ENCODE results near the gene ZNF746. TPM values are rescaled to one million over a fixed set of nuclear protein-coding genes. Genes with fewer than 3 reads are reported as not detected.

ZNF746 gene
- total RNA-seq (10.5 TPM), polyA plus RNA-seq (11.8 TPM)

DNA sequence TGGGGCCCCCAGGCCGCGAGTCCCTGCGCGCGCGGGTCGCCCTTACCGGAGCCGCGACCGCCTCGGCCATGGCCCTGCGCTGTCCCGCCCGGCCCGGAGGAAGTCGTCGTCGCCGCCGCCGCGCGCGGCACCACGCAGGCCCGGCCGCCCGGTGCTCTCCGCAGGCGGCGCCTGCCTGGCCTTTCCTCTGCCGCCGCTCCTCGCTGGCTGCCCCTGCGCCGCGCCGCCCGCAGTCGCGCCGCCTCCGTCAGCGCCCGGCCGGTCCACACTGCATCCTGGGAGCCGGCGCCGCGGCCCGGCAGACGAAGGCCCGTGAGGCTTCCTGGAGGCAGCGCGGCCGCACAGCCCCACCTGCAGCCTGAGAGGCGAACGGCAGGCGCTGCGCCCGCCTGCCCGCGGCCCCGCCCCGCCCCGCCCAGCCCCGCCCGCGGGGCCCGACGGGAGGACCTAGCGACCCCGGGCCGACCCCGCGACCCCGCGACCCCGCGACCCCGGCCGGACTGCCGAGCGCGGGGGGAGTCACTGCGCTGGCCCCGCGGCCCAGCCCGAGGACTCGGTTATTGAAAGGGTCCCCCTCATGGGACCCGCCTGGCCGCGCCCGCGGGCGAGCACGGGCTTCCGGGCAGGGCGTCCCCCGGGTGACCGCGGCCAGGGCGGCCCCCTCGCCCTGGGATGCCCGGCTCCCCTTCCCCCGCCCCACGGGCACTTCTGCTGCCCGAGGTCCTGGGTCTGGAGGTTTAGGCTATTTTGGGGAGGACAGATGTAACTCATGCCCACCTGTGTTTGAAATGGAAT lies at the start of gene ZNF746:
Gene ZNF746, minus strand, starts transcription at position 343 of the 795 bp plus-strand sequence. Its CDS starts 273 bp downstream, at position 70.
- peaks cover 2% of the 10 kb centered on the region for H3K4me1 ChIP-seq (ENCODE audit: insufficient read depth)
- H3K27ac ChIP-seq (ENCODE audit: low read depth): peak within 1 kb of the TSS; percentile 89
- H3K4me3 ChIP-seq (ENCODE audit: low read depth, low read length): peak within 1 kb of the TSS; percentile 98
- DNase-seq (ENCODE audit: extremely low spot score): no peak
- H3K36me3 ChIP-seq (ENCODE audit: insufficient read depth): no peaks in the 10 kb centered on the region
- WGBS: 1% methylated on average over 108 of the region's 109 CpGs

- H3K4me1 ChIP-seq (ENCODE audit: insufficient read depth): no peaks in the 10 kb centered on the region
- H3K27ac ChIP-seq (ENCODE audit: low read depth): no peak overlapping the region
- 97% methylated on average over 3 of the region's 3 CpGs for WGBS
- no peak overlapping the region for H3K4me3 ChIP-seq (ENCODE audit: low read depth, low read length)
- H3K36me3 ChIP-seq (ENCODE audit: insufficient read depth): no peaks in the 10 kb centered on the region
- DNase-seq (ENCODE audit: extremely low spot score): no peak
Observed at GRCh38 chr7:149547126-149547525, 49.5 kb upstream of the ZNF746 start.

DNA sequence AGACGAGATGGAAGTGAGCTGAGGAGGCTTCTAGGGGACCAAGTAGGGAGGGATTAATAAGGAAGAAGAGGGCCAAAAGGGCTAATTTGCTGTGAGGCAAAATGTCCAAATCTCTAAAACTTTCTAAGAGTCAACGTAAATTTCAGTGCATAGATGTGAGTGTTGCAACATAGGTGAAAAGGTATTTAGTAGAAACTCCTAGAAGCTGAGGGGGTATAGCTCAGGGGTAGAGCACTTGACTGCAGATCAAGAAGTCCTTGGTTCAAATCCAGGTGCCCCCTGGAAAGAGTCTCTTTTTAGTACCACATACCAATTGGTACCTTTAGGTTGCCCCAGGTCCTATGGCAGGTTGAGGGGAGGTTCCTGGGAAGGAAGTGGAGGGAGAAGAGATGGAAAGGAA lies 48.7 kb upstream of the ZNF746 start:
- DNase-seq (ENCODE audit: extremely low spot score): no peak
- no peak overlapping the region for H3K27ac ChIP-seq (ENCODE audit: low read depth)
- WGBS: 89% methylated on average over 2 of the region's 2 CpGs
- no peaks in the 10 kb centered on the region for H3K36me3 ChIP-seq (ENCODE audit: insufficient read depth)
- H3K4me3 ChIP-seq (ENCODE audit: low read depth, low read length): no peak overlapping the region
- H3K4me1 ChIP-seq (ENCODE audit: insufficient read depth): no peaks in the 10 kb centered on the region

DNA sequence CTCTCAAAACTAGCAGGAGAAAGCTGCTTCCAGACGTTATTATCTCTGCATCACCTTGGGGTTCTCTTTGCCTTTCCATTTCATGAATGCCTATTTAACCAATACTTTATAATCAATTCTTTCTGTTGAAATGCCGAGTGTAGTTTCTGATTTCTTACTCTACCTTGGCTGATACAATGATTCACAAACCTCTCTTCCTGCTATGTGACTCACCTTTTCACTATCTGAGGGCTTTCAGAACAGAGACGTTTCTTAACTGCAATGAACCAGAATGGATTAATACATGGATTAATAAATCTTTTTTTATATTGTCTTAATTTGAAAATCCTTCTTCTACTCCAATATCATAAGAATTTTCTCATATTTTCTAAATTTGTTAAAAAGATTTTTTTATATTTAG lies 46.4 kb upstream of the ZNF746 start:
- no peak overlapping the region for H3K27ac ChIP-seq (ENCODE audit: low read depth)

DNA sequence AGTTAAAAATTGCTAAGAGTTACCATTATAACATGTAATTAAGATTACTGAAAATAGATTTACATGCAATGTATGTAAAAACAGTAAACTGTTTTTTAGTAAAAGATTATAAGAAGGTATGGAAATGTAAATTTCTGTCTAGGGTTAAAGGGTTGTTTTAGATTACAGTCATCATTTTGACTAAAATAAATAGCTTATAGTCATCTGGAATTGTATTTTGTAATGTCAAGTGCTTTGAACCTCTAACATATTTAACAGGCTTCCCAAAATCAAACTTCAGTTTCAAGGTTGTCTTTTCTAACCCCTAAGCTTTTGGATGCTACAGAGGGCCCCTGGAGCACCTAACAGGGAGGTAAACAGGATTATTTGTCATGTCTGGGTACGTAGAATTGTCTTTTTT lies 35.0 kb upstream of the ZNF746 start:
- no peaks in the 10 kb centered on the region for H3K4me1 ChIP-seq (ENCODE audit: insufficient read depth)
- no peak overlapping the region for H3K4me3 ChIP-seq (ENCODE audit: low read depth, low read length)
- WGBS: 89% methylated on average over 1 of the region's 1 CpG
- DNase-seq (ENCODE audit: extremely low spot score): no peak
- H3K36me3 ChIP-seq (ENCODE audit: insufficient read depth): no peaks in the 10 kb centered on the region
- no peak overlapping the region for H3K27ac ChIP-seq (ENCODE audit: low read depth)

More for the DNA sequence above, 46.4 kb upstream of the ZNF746 start:
- no peak for DNase-seq (ENCODE audit: extremely low spot score)
- H3K4me1 ChIP-seq (ENCODE audit: insufficient read depth): no peaks in the 10 kb centered on the region
- H3K36me3 ChIP-seq (ENCODE audit: insufficient read depth): no peaks in the 10 kb centered on the region
- WGBS: 49% methylated on average over 3 of the region's 3 CpGs
- H3K4me3 ChIP-seq (ENCODE audit: low read depth, low read length): no peak overlapping the region

DNA sequence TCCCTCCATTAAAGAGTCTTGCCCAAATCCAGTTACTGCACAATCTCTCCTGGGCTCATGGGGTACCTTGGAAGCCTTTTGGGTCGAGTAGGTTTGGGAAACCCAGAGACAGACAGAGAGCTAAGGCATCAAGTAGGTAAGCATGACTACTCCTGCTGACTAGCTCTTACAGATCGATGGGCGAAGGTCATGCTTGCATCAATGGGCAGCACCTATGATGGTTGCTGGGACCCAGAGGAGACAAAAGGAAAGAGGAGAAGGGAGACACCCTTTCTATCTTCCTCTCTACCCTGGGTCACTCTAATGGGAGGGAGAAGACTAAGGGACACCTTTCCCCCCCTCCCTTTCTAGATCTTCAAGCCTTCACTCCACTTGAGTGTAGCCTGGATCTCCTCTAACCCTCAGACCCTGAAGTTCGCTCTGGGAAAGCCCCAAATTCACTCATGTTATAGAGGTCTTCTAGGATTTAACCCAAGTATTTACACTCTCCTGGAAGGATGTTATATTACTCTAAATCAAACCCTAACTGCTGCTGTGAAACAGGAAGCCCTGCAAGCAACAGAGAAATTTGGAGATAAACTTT lies 31.6 kb upstream of the ZNF746 start:
- H3K36me3 ChIP-seq (ENCODE audit: insufficient read depth): no peaks in the 10 kb centered on the region
- DNase-seq (ENCODE audit: extremely low spot score): no peak
- no peak overlapping the region for H3K4me3 ChIP-seq (ENCODE audit: low read depth, low read length)
- WGBS: 56% methylated on average over 4 of the region's 4 CpGs
- no peaks in the 10 kb centered on the region for H3K4me1 ChIP-seq (ENCODE audit: insufficient read depth)
- no peak overlapping the region for H3K27ac ChIP-seq (ENCODE audit: low read depth)

DNA sequence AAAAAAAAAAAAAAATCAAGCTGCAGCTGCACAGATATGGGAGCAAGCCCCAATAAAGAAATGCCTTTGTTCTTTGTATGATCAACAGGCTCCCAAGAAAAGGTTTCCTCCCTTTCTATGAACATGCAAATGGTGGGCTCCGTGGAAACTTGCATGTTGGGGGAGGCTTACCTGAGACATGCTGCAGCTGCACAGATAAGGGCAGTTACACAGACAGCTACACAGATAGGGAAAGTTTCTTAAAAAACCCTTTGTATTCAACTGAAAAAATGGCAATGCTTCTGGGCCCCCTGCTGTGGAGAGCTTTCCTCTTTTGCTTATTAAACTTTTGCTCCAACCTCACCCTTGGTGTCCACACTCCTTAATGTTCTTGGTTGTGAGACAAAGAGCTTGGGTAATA lies 29.8 kb upstream of the ZNF746 start:
- Histone ChIP-seq H3K4me3 (ENCODE audit: low read depth, low read length) (no peak overlapping the region), H3K36me3 (ENCODE audit: insufficient read depth) (no peaks in the 10 kb centered on the region), H3K4me1 (ENCODE audit: insufficient read depth) (no peaks in the 10 kb centered on the region), H3K27ac (ENCODE audit: low read depth) (no peak overlapping the region)
- WGBS: 78% methylated on average over 1 of the region's 1 CpG
- no peak for DNase-seq (ENCODE audit: extremely low spot score)

DNA sequence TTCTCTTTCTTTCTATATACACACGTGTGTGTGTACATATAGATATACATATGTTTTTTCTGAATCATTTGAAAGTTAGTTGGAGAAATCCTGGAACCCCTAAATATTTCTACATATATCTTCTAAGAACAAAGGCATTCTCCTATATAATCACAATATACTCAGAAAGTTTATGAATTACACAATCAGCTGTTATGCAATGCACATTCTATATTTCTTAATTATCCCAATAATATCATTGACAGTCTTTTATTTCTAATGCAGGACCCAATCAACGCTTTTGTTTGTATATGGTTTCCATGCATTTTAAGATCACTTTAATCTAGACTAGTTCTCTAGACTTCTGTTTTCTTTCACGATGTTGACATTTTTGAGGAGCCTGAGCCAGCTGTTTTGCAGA lies 27.7 kb upstream of the ZNF746 start:
- WGBS: 65% methylated on average over 3 of the region's 3 CpGs

GRCh38 chr7:149524394-149524793 lies 26.8 kb upstream of the ZNF746 start:
- no peaks in the 10 kb centered on the region for H3K4me1 ChIP-seq (ENCODE audit: insufficient read depth)
- H3K27ac ChIP-seq (ENCODE audit: low read depth): no peak overlapping the region
- H3K36me3 ChIP-seq (ENCODE audit: insufficient read depth): no peaks in the 10 kb centered on the region
- H3K4me3 ChIP-seq (ENCODE audit: low read depth, low read length): no peak overlapping the region
- DNase-seq (ENCODE audit: extremely low spot score): no peak

More for the DNA sequence above, 27.7 kb upstream of the ZNF746 start:
- DNase-seq (ENCODE audit: extremely low spot score): no peak
- Histone ChIP-seq H3K27ac (ENCODE audit: low read depth) (no peak overlapping the region), H3K4me1 (ENCODE audit: insufficient read depth) (no peaks in the 10 kb centered on the region), H3K4me3 (ENCODE audit: low read depth, low read length) (no peak overlapping the region), H3K36me3 (ENCODE audit: insufficient read depth) (no peaks in the 10 kb centered on the region)

- no peak for DNase-seq (ENCODE audit: extremely low spot score)
- H3K27ac ChIP-seq (ENCODE audit: low read depth): no peak overlapping the region
- no peaks in the 10 kb centered on the region for H3K4me1 ChIP-seq (ENCODE audit: insufficient read depth)
- no peaks in the 10 kb centered on the region for H3K36me3 ChIP-seq (ENCODE audit: insufficient read depth)
- H3K4me3 ChIP-seq (ENCODE audit: low read depth, low read length): no peak overlapping the region
Observed at GRCh38 chr7:149510248-149510647, 12.6 kb upstream of the ZNF746 start.

DNA sequence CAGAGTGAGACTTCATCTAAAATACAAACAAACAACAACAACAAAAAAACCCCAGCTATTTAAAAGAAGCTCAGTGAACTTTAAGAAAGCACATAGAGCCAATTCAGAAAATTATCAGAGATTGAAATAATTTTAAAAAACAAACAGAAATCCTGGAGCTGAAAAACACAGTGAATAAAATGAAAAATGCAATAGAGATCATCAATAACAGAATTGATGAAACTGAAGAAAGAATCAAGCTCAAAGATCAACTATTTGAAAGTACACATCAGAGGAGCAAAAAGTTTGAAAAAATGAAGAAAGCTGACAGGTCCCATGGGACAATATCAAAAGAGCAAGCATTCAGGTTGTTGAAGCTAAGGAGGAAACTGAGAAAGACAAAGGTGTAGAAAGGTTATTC lies 12.2 kb upstream of the ZNF746 start:
- H3K36me3 ChIP-seq (ENCODE audit: insufficient read depth): no peaks in the 10 kb centered on the region
- H3K4me1 ChIP-seq (ENCODE audit: insufficient read depth): no peaks in the 10 kb centered on the region
- no peak for DNase-seq (ENCODE audit: extremely low spot score)
- no peak overlapping the region for H3K4me3 ChIP-seq (ENCODE audit: low read depth, low read length)
- no peak overlapping the region for H3K27ac ChIP-seq (ENCODE audit: low read depth)

DNA sequence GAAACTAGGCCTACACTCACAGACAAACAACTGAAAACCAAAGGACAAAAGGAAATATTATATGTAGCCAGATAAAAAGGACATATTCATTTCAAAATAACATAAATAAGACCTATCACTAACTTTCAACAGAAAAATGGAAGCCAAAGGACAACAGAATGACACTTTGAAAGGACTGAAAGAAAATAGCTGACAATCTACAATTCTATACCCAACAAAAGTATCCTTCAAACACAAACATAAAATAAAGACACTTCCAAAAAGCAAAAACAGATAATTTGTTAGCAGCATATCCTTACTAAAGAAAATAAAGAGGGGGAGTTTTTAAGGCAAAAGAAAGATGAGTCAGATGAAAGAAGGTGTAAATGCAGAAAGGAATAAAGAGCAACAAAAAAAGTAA lies 7.9 kb upstream of the ZNF746 start:
- Histone ChIP-seq H3K27ac (ENCODE audit: low read depth) (no peak overlapping the region), H3K4me3 (ENCODE audit: low read depth, low read length) (no peak overlapping the region), H3K4me1 (ENCODE audit: insufficient read depth) (no peaks in the 10 kb centered on the region), H3K36me3 (ENCODE audit: insufficient read depth) (no peaks in the 10 kb centered on the region)
- no peak for DNase-seq (ENCODE audit: extremely low spot score)

DNA sequence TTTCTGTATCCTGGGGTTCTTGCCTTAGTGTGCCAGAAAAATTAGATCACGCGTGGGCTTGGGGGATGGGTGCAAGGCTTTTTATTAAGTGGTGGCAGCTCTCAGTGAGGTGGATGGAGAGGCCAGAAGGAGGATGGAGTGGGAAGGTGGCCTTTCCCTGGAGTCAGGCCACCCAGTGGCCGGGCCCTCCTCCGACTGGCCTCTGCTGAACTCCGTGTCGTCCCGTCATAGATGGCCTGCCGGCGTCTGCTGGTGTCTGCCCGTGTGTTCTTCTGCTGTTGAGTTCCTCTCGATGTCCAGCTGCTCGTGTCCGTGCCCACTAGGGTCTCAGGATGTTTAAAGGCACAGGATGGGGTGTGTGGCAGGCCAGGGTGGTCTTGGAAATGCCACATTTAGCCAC lies 4.0 kb upstream of the ZNF746 start:
- H3K4me1 ChIP-seq (ENCODE audit: insufficient read depth): no peaks in the 10 kb centered on the region

DNA sequence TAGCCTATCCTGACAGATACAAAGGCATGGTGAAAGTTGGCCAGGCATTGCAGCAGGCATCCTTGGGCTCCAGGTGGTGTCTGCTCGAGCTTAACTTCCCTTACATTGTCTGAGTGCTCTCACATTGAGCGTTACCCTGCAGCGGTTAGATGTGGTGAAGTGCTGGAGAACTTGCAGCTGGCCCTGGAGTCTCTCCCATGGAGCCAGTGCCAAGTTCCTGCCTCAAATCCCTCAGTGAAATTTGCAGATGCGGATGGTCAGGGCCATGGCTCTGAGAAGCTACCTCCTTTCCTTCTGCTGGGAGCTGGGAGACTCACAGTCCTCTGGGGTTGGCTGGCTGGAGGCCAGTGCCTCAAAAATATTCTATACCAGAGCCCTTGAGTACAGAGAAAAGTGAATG lies 3.3 kb upstream of the ZNF746 start:
- no peak overlapping the region for H3K27ac ChIP-seq (ENCODE audit: low read depth)
- H3K4me1 ChIP-seq (ENCODE audit: insufficient read depth): no peaks in the 10 kb centered on the region
- WGBS: 30% methylated on average over 4 of the region's 4 CpGs
- H3K36me3 ChIP-seq (ENCODE audit: insufficient read depth): no peaks in the 10 kb centered on the region
- H3K4me3 ChIP-seq (ENCODE audit: low read depth, low read length): no peak overlapping the region
- no peak for DNase-seq (ENCODE audit: extremely low spot score)

More for the DNA sequence above, 4.0 kb upstream of the ZNF746 start:
- no peak for DNase-seq (ENCODE audit: extremely low spot score)
- 57% methylated on average over 13 of the region's 13 CpGs for WGBS
- no peak overlapping the region for H3K27ac ChIP-seq (ENCODE audit: low read depth)
- no peaks in the 10 kb centered on the region for H3K36me3 ChIP-seq (ENCODE audit: insufficient read depth)
- H3K4me3 ChIP-seq (ENCODE audit: low read depth, low read length): no peak overlapping the region
